Hepatocyte (in vitro differentiated cells): ENCODE measurements around the gene PEAK1.

Source experiments
- EZH2 ChIP-seq: fragments of 200-600 bp; sonication (generic); IDR thresholded peaks from 2 replicates; pipeline ENCODE4 v1.6.1; 2016; ENCODE audit warnings: antibody characterized with exemption, mild to moderate bottlenecking, borderline replicate concordance
- EZH2phosphoT487 ChIP-seq: fragments of 200-600 bp; sonication (generic); IDR thresholded peaks from one replicate; pipeline ENCODE4 v1.6.1; 2018; ENCODE audit warnings: antibody characterized with exemption, mild to moderate bottlenecking, low read depth, moderate library complexity; ENCODE audit not compliant: unreplicated experiment, severe bottlenecking
- TF ChIP-seq, protein P1 (sequence below): fragments of 200-600 bp; sonication (generic); IDR thresholded peaks from 2 replicates; pipeline ENCODE4 v1.5.1; 2016; ENCODE audit warnings: antibody characterized with exemption, mild to moderate bottlenecking; ENCODE audit not compliant: poor library complexity

DNA sequence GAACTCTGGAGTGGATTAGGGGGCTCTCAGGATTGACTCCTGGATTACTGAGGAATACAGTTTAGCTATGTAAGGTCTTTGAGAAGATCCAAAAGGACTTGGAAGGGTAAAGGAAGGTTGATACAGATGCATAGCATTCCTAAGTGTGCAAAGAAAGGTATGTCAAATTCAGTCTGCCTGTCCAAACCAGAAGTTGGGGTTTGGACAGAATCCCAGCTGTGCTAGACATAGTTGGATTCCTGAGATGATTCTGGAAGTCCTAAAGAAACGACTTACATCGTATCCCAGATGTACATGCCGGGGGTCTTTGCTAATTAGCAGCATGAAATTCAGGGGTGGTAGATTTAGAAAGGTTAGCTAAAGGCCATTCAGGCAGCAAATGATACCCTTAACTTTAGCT is 251.3 kb downstream of the PEAK1 start:
- TF ChIP-seq, protein P1, sequence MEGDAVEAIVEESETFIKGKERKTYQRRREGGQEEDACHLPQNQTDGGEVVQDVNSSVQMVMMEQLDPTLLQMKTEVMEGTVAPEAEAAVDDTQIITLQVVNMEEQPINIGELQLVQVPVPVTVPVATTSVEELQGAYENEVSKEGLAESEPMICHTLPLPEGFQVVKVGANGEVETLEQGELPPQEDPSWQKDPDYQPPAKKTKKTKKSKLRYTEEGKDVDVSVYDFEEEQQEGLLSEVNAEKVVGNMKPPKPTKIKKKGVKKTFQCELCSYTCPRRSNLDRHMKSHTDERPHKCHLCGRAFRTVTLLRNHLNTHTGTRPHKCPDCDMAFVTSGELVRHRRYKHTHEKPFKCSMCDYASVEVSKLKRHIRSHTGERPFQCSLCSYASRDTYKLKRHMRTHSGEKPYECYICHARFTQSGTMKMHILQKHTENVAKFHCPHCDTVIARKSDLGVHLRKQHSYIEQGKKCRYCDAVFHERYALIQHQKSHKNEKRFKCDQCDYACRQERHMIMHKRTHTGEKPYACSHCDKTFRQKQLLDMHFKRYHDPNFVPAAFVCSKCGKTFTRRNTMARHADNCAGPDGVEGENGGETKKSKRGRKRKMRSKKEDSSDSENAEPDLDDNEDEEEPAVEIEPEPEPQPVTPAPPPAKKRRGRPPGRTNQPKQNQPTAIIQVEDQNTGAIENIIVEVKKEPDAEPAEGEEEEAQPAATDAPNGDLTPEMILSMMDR = no peak
- TF ChIP-seq EZH2 = no peak
- TF ChIP-seq EZH2phosphoT487 = no peak
